Loucy (cell line): ENCODE data around the gene USP50.
"Not testable (repeated sequence)": the region's sequence is repeated elsewhere in the genome, so short reads cannot be mapped to it uniquely, and the experiment has no call there.

ENCODE experiments used
- H2AFZ ChIP-seq: fragments of 200-600 bp; sonication (generic); 2 replicates; pipeline ENCODE4 v1.6.0; 2016; ENCODE audit warnings: antibody characterized with exemption, mild to moderate bottlenecking, low read length, moderate library complexity
- H3F3A ChIP-seq: fragments of 200-600 bp; 2 replicates; pipeline ENCODE4 v1.6.0; 2016; ENCODE audit warnings: antibody characterized with exemption, low read depth, mild to moderate bottlenecking
- H3K27me3 ChIP-seq: fragments of 200-600 bp; sonication (generic); 2 replicates; pipeline ENCODE4 v1.6.1; 2014; ENCODE audit warnings: low read length, mild to moderate bottlenecking; ENCODE audit not compliant: insufficient read depth, poor library complexity, severe bottlenecking
- H3K36me3 ChIP-seq: fragments of 200-600 bp; sonication (generic); 2 replicates; pipeline ENCODE4 v1.6.1; 2016; ENCODE audit warnings: low read length; ENCODE audit not compliant: insufficient read depth
- H3K4me1 ChIP-seq: fragments of 200-600 bp; sonication (generic); 2 replicates; pipeline ENCODE4 v1.5.1; 2014; ENCODE audit warnings: low read length, mild to moderate bottlenecking; ENCODE audit not compliant: insufficient read depth, poor library complexity, severe bottlenecking
- H3K4me2 ChIP-seq: fragments of 200-600 bp; sonication (generic); 2 replicates; pipeline ENCODE4 v1.6.0; 2014; ENCODE audit warnings: antibody characterized with exemption, low read length, low read depth, mild to moderate bottlenecking; ENCODE audit not compliant: poor library complexity, severe bottlenecking
- H3K4me3 ChIP-seq: fragments of 200-600 bp; sonication (generic); 2 replicates; pipeline ENCODE4 v1.5.1; 2014; ENCODE audit warnings: low read length, mild to moderate bottlenecking, mixed read lengths; ENCODE audit not compliant: poor library complexity, severe bottlenecking
- H3K79me2 ChIP-seq: fragments of 200-600 bp; sonication (generic); 2 replicates; pipeline ENCODE4 v1.6.1; 2014; ENCODE audit warnings: low read length; ENCODE audit not compliant: insufficient read depth
- H3K9ac ChIP-seq: fragments of 200-600 bp; sonication (generic); 2 replicates; pipeline ENCODE4 v1.6.0; 2014; ENCODE audit warnings: mild to moderate bottlenecking, low read depth, low read length, moderate library complexity; ENCODE audit not compliant: poor library complexity, severe bottlenecking
- H3K9me2 ChIP-seq: fragments of 200-600 bp; sonication (generic); replicated peaks from 2 replicates; pipeline ENCODE4 v1.6.1; 2016; ENCODE audit warnings: low read depth, low read length, mixed read lengths
- H3K9me3 ChIP-seq: fragments of 200-600 bp; sonication (generic); 2 replicates; pipeline ENCODE4 v1.6.1; 2014; ENCODE audit warnings: mild to moderate bottlenecking, antibody characterized with exemption, low read length, low read depth; ENCODE audit not compliant: insufficient read depth
- H4K20me1 ChIP-seq: fragments of 200-600 bp; sonication (generic); 2 replicates; pipeline ENCODE4 v1.6.0; 2014; ENCODE audit warnings: antibody characterized with exemption, low read length, mild to moderate bottlenecking; ENCODE audit not compliant: insufficient read depth, poor library complexity, severe bottlenecking
- CTCF ChIP-seq: fragments of 200-600 bp; sonication (generic); conservative IDR thresholded peaks from 2 replicates; pipeline ENCODE4 v1.5.1; 2014; ENCODE audit warnings: mild to moderate bottlenecking, antibody characterized with exemption, low read length
- EZH2phosphoT487 ChIP-seq: fragments of 200-600 bp; IDR thresholded peaks from 2 replicates; pipeline ENCODE4 v1.6.1; 2018; ENCODE audit warnings: antibody characterized with exemption, mild to moderate bottlenecking, moderate library complexity, borderline replicate concordance

Gene USP50

DNA sequence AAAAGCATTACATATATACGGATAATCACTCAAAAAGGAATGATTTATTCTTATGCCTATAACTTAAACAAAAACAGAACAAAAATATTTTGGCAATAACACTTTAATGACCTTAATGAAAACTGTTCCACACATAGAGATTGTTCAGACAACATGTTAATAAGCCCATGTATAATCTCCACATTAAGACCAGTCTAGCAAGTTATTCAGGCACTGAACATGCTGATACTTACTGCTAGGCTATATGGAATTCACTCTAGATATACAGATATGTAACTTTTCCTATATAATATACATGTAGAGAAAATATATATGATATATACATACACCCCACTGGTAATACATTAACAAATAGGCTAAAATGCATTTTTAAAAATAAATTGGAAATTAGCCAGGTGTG, 43.8 kb upstream of the USP50 start:
- H3K9ac ChIP-seq, result no peak overlapping the region
- H3K9me2 ChIP-seq, result no peaks in the 10 kb centered on the region
- peaks cover 76% of the 10 kb centered on the region for H3K36me3 ChIP-seq

GRCh38 chr15:50577492-50577891, 31.0 kb upstream of the USP50 start:
- Histone ChIP-seq H3K36me3 (peaks cover 71% of the 10 kb centered on the region; the same call in 1 of the 2 replicates), H3K4me2 (no peak overlapping the region), H3K79me2 (no peaks in the 10 kb centered on the region), H3K4me1 (peaks cover 7% of the 10 kb centered on the region), H3K27me3 (no peaks in the 10 kb centered on the region), H3K9me3 (no peaks in the 10 kb centered on the region), H3K9ac (no peak overlapping the region), H4K20me1 (no peaks in the 10 kb centered on the region), H2AFZ (no peak overlapping the region), H3K4me3 (no peak overlapping the region), H3K9me2 (no peaks in the 10 kb centered on the region), H3F3A (no peaks in the 10 kb centered on the region)
- TF ChIP-seq CTCF, result no peak
- TF ChIP-seq EZH2phosphoT487, result no peak

More for the DNA sequence above, 43.8 kb upstream of the USP50 start:
- no peaks in the 10 kb centered on the region for H4K20me1 ChIP-seq
- no peak overlapping the region for H2AFZ ChIP-seq
- no peaks in the 10 kb centered on the region for H3K4me1 ChIP-seq
- H3K4me3 ChIP-seq, result no peak overlapping the region
- no peak for TF ChIP-seq EZH2phosphoT487
- TF ChIP-seq CTCF, result no peak
- no peak overlapping the region for H3K4me2 ChIP-seq
- no peaks in the 10 kb centered on the region for H3F3A ChIP-seq
- no peaks in the 10 kb centered on the region for H3K79me2 ChIP-seq
- no peaks in the 10 kb centered on the region for H3K9me3 ChIP-seq
- no peaks in the 10 kb centered on the region for H3K27me3 ChIP-seq

- Histone ChIP-seq H3K9me2 (no peaks in the 10 kb centered on the region), H3K36me3 (peaks cover 71% of the 10 kb centered on the region; the same call in 1 of the 2 replicates), H4K20me1 (no peaks in the 10 kb centered on the region), H3K79me2 (no peaks in the 10 kb centered on the region), H3K9ac (no peak overlapping the region), H3K4me2 (no peak overlapping the region), H3K27me3 (no peaks in the 10 kb centered on the region), H3K9me3 (no peaks in the 10 kb centered on the region), H3K4me1 (peaks cover 7% of the 10 kb centered on the region), H3F3A (no peaks in the 10 kb centered on the region), H2AFZ (no peak overlapping the region), H3K4me3 (no peak overlapping the region)
- no peak for TF ChIP-seq CTCF
- no peak for TF ChIP-seq EZH2phosphoT487
Measured at GRCh38 chr15:50576166-50576565, 29.7 kb upstream of the USP50 start.

- not testable (repeated sequence) for H3K4me3 ChIP-seq, H3K4me2 ChIP-seq, H3K4me1 ChIP-seq, H3K27me3 ChIP-seq, H3K79me2 ChIP-seq, H4K20me1 ChIP-seq, H3F3A ChIP-seq, H2AFZ ChIP-seq, H3K9me3 ChIP-seq, H3K9ac ChIP-seq, H3K9me2 ChIP-seq
- peaks cover 70% of the 10 kb centered on the region; the same call in 1 of the 2 replicates for H3K36me3 ChIP-seq
Measured at GRCh38 chr15:50573842-50574241, 27.4 kb upstream of the USP50 start.
